Hepatocyte (in vitro differentiated cells): ENCODE results near the gene UHRF1.
"Not testable (repeated sequence)": the region's sequence is repeated elsewhere in the genome, so short reads cannot be mapped to it uniquely, and the experiment has no call there.

Experiments
- EZH2 ChIP-seq: fragments of 200-600 bp; sonication (generic); IDR thresholded peaks from 2 replicates; pipeline ENCODE4 v1.6.1; 2016; ENCODE audit warnings: antibody characterized with exemption, mild to moderate bottlenecking, borderline replicate concordance
- EZH2phosphoT487 ChIP-seq: fragments of 200-600 bp; sonication (generic); IDR thresholded peaks from one replicate; pipeline ENCODE4 v1.6.1; 2018; ENCODE audit warnings: antibody characterized with exemption, mild to moderate bottlenecking, low read depth, moderate library complexity; ENCODE audit not compliant: unreplicated experiment, severe bottlenecking
- TF ChIP-seq, protein P1 (sequence below): fragments of 200-600 bp; sonication (generic); IDR thresholded peaks from 2 replicates; pipeline ENCODE4 v1.5.1; 2016; ENCODE audit warnings: antibody characterized with exemption, mild to moderate bottlenecking; ENCODE audit not compliant: poor library complexity

DNA sequence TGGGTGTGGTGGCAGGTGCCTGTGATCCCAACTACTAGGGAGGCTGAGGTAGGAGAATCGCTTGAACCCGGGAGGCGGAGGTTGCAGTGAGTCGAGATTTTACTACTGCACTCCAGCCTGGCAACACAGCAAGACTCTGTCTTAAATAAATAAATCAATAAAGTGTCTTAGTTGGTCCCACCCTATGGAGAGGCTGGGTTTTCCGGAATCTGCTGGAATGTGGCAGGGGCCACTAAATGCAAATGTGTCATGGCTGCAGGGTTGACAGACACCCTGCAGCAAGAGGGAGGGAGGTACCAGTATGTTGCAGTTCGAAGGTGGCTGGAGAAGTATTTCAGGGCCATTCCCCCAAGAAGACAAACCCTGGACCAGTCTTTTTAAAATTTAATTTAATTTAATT lies 24.3 kb upstream of the UHRF1 start:
- TF ChIP-seq, protein P1, sequence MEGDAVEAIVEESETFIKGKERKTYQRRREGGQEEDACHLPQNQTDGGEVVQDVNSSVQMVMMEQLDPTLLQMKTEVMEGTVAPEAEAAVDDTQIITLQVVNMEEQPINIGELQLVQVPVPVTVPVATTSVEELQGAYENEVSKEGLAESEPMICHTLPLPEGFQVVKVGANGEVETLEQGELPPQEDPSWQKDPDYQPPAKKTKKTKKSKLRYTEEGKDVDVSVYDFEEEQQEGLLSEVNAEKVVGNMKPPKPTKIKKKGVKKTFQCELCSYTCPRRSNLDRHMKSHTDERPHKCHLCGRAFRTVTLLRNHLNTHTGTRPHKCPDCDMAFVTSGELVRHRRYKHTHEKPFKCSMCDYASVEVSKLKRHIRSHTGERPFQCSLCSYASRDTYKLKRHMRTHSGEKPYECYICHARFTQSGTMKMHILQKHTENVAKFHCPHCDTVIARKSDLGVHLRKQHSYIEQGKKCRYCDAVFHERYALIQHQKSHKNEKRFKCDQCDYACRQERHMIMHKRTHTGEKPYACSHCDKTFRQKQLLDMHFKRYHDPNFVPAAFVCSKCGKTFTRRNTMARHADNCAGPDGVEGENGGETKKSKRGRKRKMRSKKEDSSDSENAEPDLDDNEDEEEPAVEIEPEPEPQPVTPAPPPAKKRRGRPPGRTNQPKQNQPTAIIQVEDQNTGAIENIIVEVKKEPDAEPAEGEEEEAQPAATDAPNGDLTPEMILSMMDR, result not testable (repeated sequence)
- not testable (repeated sequence) for TF ChIP-seq EZH2phosphoT487, EZH2
